Transverse colon (tissue), 4 donors: ENCODE results near the gene GNB1.

ENCODE experiments used
- POLR2A ChIP-seq: fragments of 450-650 bp; IDR thresholded peaks from one replicate; pipeline ENCODE4 v1.6.1; 2016; ENCODE audit warnings: antibody characterized with exemption, mild to moderate bottlenecking, moderate library complexity
- POLR2AphosphoS5 ChIP-seq, 3 donors: sonication (generic); formaldehyde crosslinking; IDR thresholded peaks; one replicate each; pipeline ENCODE4 v1.6.1; 2016; ENCODE audit warnings: antibody characterized with exemption in 3 of 3
- TF ChIP-seq, protein P1 (sequence below), 5 experiments: fragments of 200-600 bp in 3 of 5; fragments of 450-650 bp in 2 of 5; sonication (generic) in 3 of 5; IDR thresholded peaks; 1 replicate in 2 of 5; 2 replicates in 3 of 5; pipeline ENCODE4 v1.5.1; 2016 to 2017; ENCODE audit warnings: antibody characterized with exemption in 5 of 5, inconsistent platforms in 3 of 5, mild to moderate bottlenecking in 2 of 5, moderate library complexity in 1 of 5

DNA sequence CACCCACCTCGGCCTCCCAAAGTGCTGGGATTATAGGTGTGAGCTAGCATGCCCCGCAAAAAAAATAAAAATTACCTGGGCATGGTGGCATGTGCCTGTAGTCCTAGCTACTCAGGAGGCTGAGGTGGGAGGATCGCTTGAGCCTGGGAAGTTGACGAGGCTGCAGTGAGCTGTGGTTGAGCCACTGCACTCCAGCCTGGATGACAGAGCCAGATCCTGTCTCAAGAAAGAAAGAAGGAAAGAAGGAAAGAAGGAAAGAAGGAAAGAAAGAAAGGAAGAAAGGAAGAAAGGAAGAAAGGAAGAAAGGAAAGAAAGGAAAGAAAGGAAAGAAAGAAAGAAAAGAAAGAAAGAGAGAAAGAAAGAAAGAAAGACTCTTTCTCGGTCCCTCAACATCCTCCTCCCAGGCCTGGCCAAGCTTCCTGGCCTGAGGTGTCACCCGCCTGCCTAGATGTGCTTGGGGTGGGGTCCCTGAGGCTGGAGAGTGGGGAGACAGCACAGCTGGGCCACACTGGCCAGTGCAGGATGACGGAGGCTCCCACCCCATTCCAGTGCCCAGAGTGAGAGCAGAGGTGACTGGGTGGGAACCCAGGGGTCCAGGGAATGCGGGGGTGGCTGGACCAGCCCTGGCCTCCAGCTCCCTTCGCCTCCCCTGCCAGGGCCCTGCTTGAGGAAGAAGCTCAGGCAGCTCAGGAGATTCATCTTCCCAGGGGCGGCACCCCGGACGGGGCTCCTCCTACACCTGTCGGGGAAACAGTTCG is 10.2 kb upstream of the GNB1 start:
- TF ChIP-seq, protein P1, sequence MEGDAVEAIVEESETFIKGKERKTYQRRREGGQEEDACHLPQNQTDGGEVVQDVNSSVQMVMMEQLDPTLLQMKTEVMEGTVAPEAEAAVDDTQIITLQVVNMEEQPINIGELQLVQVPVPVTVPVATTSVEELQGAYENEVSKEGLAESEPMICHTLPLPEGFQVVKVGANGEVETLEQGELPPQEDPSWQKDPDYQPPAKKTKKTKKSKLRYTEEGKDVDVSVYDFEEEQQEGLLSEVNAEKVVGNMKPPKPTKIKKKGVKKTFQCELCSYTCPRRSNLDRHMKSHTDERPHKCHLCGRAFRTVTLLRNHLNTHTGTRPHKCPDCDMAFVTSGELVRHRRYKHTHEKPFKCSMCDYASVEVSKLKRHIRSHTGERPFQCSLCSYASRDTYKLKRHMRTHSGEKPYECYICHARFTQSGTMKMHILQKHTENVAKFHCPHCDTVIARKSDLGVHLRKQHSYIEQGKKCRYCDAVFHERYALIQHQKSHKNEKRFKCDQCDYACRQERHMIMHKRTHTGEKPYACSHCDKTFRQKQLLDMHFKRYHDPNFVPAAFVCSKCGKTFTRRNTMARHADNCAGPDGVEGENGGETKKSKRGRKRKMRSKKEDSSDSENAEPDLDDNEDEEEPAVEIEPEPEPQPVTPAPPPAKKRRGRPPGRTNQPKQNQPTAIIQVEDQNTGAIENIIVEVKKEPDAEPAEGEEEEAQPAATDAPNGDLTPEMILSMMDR (IDR thresholded peaks at IDR 0.05): no peak
- TF ChIP-seq POLR2AphosphoS5 (IDR thresholded peaks at IDR 0.05): no peak
- no peak for TF ChIP-seq POLR2A
